WTC11 (cell line): ENCODE data around the gene ATP2B2.

ENCODE experiments used
- CREB1 ChIP-seq: sonication (generic); formaldehyde crosslinking; IDR thresholded peaks from 2 replicates; pipeline ENCODE4 v1.8.0; 2023; ENCODE audit warnings: mild to moderate bottlenecking, missing genetic modification reagents
- CTCF ChIP-seq: fragments of 200-600 bp; IDR thresholded peaks from 2 replicates; pipeline ENCODE4 v1.8.0; 2022; ENCODE audit warnings: antibody characterized with exemption
- JAZF1 ChIP-seq: fragments of 250-450 bp; sonication (Bioruptor Pico); IDR thresholded peaks from 2 replicates; pipeline ENCODE4 v1.9.0; 2021; ENCODE audit warnings: moderate library complexity, mild to moderate bottlenecking, inconsistent platforms
- JUN ChIP-seq: sonication (generic); formaldehyde crosslinking; IDR thresholded peaks from 2 replicates; pipeline ENCODE4 v1.8.0; 2023; ENCODE audit warnings: mild to moderate bottlenecking, missing genetic modification reagents
- KAT7 ChIP-seq: sonication (generic); formaldehyde crosslinking; IDR thresholded peaks from 2 replicates; pipeline ENCODE4 v1.8.1; 2023; ENCODE audit warnings: missing genetic modification reagents, mild to moderate bottlenecking, borderline replicate concordance
- TEAD4 ChIP-seq: sonication (generic); formaldehyde crosslinking; IDR thresholded peaks from 2 replicates; pipeline ENCODE4 v1.8.0; 2022; ENCODE audit warnings: mild to moderate bottlenecking, missing genetic modification reagents
- ZNF232 ChIP-seq: sonication (generic); formaldehyde crosslinking; IDR thresholded peaks from 2 replicates; pipeline ENCODE4 v1.8.0; 2022; ENCODE audit warnings: mild to moderate bottlenecking, missing genetic modification reagents
- ZNF396 ChIP-seq: fragments of 250-450 bp; sonication (Bioruptor Pico); IDR thresholded peaks from 2 replicates; pipeline ENCODE4 v1.8.0; 2021; ENCODE audit warnings: mild to moderate bottlenecking, moderate library complexity, borderline replicate concordance
- TF ChIP-seq, protein P1 (sequence below): sonication (generic); formaldehyde crosslinking; IDR thresholded peaks from 2 replicates; pipeline ENCODE4 v1.8.1; 2023; ENCODE audit warnings: mild to moderate bottlenecking, missing genetic modification reagents, moderate library complexity

DNA sequence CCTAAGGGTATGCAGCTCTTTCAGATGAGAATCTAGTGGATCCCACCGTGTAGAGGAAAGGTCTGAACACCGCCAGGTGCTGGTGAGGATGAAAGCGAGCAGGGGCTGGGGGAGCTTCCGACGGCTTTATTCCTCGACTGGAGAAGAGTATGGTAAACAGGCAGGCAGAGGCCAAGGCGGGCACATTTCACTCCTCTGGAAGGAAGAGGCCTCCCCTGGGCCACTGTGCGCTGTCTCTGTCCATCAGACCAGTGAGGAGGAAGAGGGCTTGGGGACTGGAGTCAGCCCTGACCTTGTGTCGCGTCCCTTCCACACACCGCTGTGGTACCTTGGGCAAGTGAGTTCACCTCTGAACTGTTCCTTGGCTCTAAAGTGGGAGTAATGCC, 216.8 kb downstream of the ATP2B2 start:
- TF ChIP-seq CREB1 (CRISPR knock-in tag) (no peak), CTCF (no peak), JAZF1 (no peak), JUN (CRISPR knock-in tag) (no peak), KAT7 (CRISPR knock-in tag) (no peak), ZNF396 (CRISPR knock-in tag) (no peak), TEAD4 (CRISPR knock-in tag) (no peak), ZNF232 (CRISPR knock-in tag) (no peak)
- TF ChIP-seq, protein P1, sequence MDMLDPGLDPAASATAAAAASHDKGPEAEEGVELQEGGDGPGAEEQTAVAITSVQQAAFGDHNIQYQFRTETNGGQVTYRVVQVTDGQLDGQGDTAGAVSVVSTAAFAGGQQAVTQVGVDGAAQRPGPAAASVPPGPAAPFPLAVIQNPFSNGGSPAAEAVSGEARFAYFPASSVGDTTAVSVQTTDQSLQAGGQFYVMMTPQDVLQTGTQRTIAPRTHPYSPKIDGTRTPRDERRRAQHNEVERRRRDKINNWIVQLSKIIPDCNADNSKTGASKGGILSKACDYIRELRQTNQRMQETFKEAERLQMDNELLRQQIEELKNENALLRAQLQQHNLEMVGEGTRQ (CRISPR knock-in tag): no peak
